ENCODE data around the gene FANCI.

DNA sequence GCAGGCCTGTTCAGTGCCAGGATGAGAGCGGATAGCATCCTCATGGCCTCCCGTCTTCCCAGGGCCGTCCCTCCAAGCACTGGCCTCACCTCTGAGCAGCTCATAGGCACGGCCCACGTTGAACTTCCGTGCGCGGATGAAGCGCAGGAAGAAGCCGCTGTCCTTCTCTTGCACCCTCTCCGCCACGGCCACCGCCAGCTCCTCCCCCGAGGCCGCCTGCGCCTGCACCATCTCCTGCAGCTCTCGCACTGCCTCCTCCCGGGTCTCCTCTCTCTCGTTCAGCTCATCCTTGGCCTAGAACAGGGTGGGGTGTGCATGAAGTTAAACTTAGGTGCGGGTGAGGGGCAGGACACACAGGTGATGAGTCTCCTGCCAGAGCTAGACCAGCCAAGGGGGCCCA is 26.7 kb upstream of the FANCI start:
- TF ChIP-seq, protein P1, sequence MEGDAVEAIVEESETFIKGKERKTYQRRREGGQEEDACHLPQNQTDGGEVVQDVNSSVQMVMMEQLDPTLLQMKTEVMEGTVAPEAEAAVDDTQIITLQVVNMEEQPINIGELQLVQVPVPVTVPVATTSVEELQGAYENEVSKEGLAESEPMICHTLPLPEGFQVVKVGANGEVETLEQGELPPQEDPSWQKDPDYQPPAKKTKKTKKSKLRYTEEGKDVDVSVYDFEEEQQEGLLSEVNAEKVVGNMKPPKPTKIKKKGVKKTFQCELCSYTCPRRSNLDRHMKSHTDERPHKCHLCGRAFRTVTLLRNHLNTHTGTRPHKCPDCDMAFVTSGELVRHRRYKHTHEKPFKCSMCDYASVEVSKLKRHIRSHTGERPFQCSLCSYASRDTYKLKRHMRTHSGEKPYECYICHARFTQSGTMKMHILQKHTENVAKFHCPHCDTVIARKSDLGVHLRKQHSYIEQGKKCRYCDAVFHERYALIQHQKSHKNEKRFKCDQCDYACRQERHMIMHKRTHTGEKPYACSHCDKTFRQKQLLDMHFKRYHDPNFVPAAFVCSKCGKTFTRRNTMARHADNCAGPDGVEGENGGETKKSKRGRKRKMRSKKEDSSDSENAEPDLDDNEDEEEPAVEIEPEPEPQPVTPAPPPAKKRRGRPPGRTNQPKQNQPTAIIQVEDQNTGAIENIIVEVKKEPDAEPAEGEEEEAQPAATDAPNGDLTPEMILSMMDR (IDR thresholded peaks at IDR 0.05 in 2 of 3, conservative IDR thresholded peaks at IDR 0.05 in 1 of 3; ENCODE audit: borderline replicate concordance in 1 of 3, insufficient read depth in 1 of 3, low read depth in 2 of 3, low read length in 2 of 3), result no peak
- TF ChIP-seq POLR2AphosphoS5 (IDR thresholded peaks at IDR 0.05; ENCODE audit: low read depth, low read length) (no peak), CEBPB (IDR thresholded peaks at IDR 0.05; ENCODE audit: low read depth) (no peak), JUND (IDR thresholded peaks at IDR 0.05) (no peak), SIN3A (IDR thresholded peaks at IDR 0.05; ENCODE audit: low read depth) (no peak)
- TF ChIP-seq, protein P2, sequence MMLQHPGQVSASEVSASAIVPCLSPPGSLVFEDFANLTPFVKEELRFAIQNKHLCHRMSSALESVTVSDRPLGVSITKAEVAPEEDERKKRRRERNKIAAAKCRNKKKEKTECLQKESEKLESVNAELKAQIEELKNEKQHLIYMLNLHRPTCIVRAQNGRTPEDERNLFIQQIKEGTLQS (IDR thresholded peaks at IDR 0.05), result no peak
